Thoracic aorta (tissue), 2 donors: Measurements from ENCODE around the gene LRRTM4. TPM values are rescaled to one million over a fixed set of nuclear protein-coding genes. Genes with fewer than 3 reads are reported as not detected.

Experiments used
- ATAC-seq: fragments of 150-250 bp; one replicate; pipeline ENCODE4 v1.8.0; 2017; ENCODE audit warnings: low read depth; ENCODE audit not compliant: insufficient number of reproducible peaks, low FRiP score
- DNase-seq: peaks from one replicate; pipeline ENCODE4 v3.0.0-alpha.2; 2020; ENCODE audit warnings: low spot score
- H3K27ac ChIP-seq, 2 donors: fragments of 200-600 bp; sonication (generic); 1 replicate in 1 of 2; 2 replicates in 1 of 2; pipeline ENCODE4 v1.5.1; 2016; ENCODE audit warnings: mild to moderate bottlenecking in 2 of 2, moderate library complexity in 2 of 2
- H3K27me3 ChIP-seq: fragments of 200-600 bp; sonication (generic); replicated peaks from 2 replicates; pipeline ENCODE4 v1.6.0; 2016; ENCODE audit warnings: mild to moderate bottlenecking; ENCODE audit not compliant: insufficient read depth
- H3K36me3 ChIP-seq: fragments of 200-600 bp; sonication (generic); one replicate; pipeline ENCODE4 v1.5.1; 2016
- H3K4me1 ChIP-seq, 2 donors: fragments of 200-600 bp; sonication (generic); 1 replicate in 1 of 2; 2 replicates in 1 of 2; pipeline versions ENCODE4 v1.5.1 to v1.6.0; 2016; ENCODE audit warnings: low read depth in 2 of 2, mild to moderate bottlenecking in 1 of 2; ENCODE audit not compliant: control insufficient read depth in 1 of 2
- H3K4me3 ChIP-seq: fragments of 200-600 bp; sonication (generic); 2 replicates; pipeline ENCODE4 v1.5.1; 2016; ENCODE audit warnings: mild to moderate bottlenecking
- H3K9me3 ChIP-seq: fragments of 200-600 bp; sonication (generic); 2 replicates; pipeline ENCODE4 v1.5.1; 2016
- CTCF ChIP-seq: fragments of 200-600 bp; sonication (generic); IDR thresholded peaks from one replicate; pipeline ENCODE4 v1.5.1; 2019; ENCODE audit warnings: antibody characterized with exemption
- total RNA-seq, 2 donors: library from RNA; depleted of rRNA; stranded (reverse); fragments of >200 nt; gene quantifications; one replicate each; pipeline versions ENCODE4 v1.1.0 to v1.2.3, GENCODE V29; 2016

The LRRTM4 gene
- total RNA-seq, 2 donors from 2014 or later, result not detected

- DNase-seq, result no peak
- H3K4me3 ChIP-seq, result no peak overlapping the region
- no peaks in the 10 kb centered on the region for H3K27me3 ChIP-seq
- no peak for ATAC-seq
- TF ChIP-seq CTCF, result no peak
- no peak overlapping the region for H3K27ac ChIP-seq
- no peaks in the 10 kb centered on the region for H3K9me3 ChIP-seq
- H3K4me1 ChIP-seq, result no peaks in the 10 kb centered on the region
- H3K36me3 ChIP-seq, result no peaks in the 10 kb centered on the region
Measured at GRCh38 chr2:76895469-76895868, 626.7 kb downstream of the LRRTM4 start.

GRCh38 chr2:76870581-76870980 is 651.6 kb downstream of the LRRTM4 start:
- Histone ChIP-seq H3K27me3 (no peaks in the 10 kb centered on the region), H3K36me3 (no peaks in the 10 kb centered on the region), H3K4me1 (no peaks in the 10 kb centered on the region), H3K27ac (no peak overlapping the region), H3K9me3 (no peaks in the 10 kb centered on the region), H3K4me3 (no peak overlapping the region)
- ATAC-seq (no peak), DNase-seq (no peak)
- TF ChIP-seq CTCF, result no peak

- H3K4me1 ChIP-seq, result no peaks in the 10 kb centered on the region
- no peak for TF ChIP-seq CTCF
- ATAC-seq, result no peak
Measured at GRCh38 chr2:76870011-76870410, 652.2 kb downstream of the LRRTM4 start.

GRCh38 chr2:76867854-76868253 is 654.3 kb downstream of the LRRTM4 start:
- H3K27ac ChIP-seq, result no peak overlapping the region
- no peaks in the 10 kb centered on the region for H3K9me3 ChIP-seq
- DNase-seq (no peak), ATAC-seq (no peak)
- H3K36me3 ChIP-seq, result no peaks in the 10 kb centered on the region
- H3K4me3 ChIP-seq, result no peak overlapping the region
- no peak for TF ChIP-seq CTCF
- no peaks in the 10 kb centered on the region for H3K4me1 ChIP-seq
- no peaks in the 10 kb centered on the region for H3K27me3 ChIP-seq

More at GRCh38 chr2:76870011-76870410, 652.2 kb downstream of the LRRTM4 start:
- Histone ChIP-seq H3K9me3 (no peaks in the 10 kb centered on the region), H3K36me3 (no peaks in the 10 kb centered on the region), H3K4me3 (no peak overlapping the region), H3K27ac (no peak overlapping the region), H3K27me3 (no peaks in the 10 kb centered on the region)
- no peak for DNase-seq

- Histone ChIP-seq H3K4me1 (no peaks in the 10 kb centered on the region), H3K36me3 (no peaks in the 10 kb centered on the region), H3K9me3 (no peaks in the 10 kb centered on the region), H3K4me3 (no peak overlapping the region), H3K27me3 (no peaks in the 10 kb centered on the region), H3K27ac (no peak overlapping the region)
- TF ChIP-seq CTCF, result no peak
- DNase-seq (no peak), ATAC-seq (no peak)
Measured at GRCh38 chr2:76866464-76866863, 655.7 kb downstream of the LRRTM4 start.
